ENCODE results near the gene MAP3K3. TPM values are rescaled to one million over a fixed set of nuclear protein-coding genes. Genes with fewer than 3 reads are reported as not detected.

The MAP3K3 gene
- total and polyA plus RNA-seq, 4 donors = 21.9 to 42.6 (median 30.0) TPM

DNA sequence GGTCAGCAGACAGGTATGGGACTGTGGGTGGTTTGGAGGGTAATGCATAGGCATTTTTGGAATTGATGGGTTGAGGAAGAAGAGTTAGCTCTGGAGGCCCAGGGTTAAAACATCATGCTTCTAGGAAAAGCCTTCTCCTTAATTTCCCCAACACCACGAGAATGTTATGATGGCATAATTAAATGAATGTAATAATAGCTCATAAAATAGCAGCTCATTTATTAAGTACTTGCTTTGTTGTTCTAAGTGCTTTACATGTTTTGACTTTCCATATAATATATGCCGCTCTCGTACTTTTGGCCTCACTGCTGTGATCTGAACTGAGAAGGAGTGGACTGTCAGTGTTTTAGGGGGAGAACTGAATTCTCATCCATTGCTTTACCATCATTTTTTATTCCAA lies 63.4 kb downstream of the MAP3K3 start:
- Histone ChIP-seq H3K27ac (ENCODE audit: low read depth, low read length) (no peak overlapping the region), H3K36me3 (ENCODE audit: control insufficient read depth, insufficient read depth, low read length) (peaks cover 46% of the 10 kb centered on the region), H3K9me3 (ENCODE audit: control insufficient read depth, insufficient read depth, low read length) (no peaks in the 10 kb centered on the region), H3K4me1 (ENCODE audit: control insufficient read depth, insufficient read depth, low read length) (peaks cover 16% of the 10 kb centered on the region), H3K27me3 (ENCODE audit: control insufficient read depth, insufficient read depth, low read length) (no peaks in the 10 kb centered on the region), H3K4me3 (ENCODE audit: low read depth, low read length) (no peak overlapping the region)
- no peak for DNase-seq (ENCODE audit: low read depth in 4 of 6, low spot score in 6 of 6)
- WGBS (ENCODE audit: insufficient coverage) = no CpG with 5 or more reads among the region's 3 CpGs

DNA sequence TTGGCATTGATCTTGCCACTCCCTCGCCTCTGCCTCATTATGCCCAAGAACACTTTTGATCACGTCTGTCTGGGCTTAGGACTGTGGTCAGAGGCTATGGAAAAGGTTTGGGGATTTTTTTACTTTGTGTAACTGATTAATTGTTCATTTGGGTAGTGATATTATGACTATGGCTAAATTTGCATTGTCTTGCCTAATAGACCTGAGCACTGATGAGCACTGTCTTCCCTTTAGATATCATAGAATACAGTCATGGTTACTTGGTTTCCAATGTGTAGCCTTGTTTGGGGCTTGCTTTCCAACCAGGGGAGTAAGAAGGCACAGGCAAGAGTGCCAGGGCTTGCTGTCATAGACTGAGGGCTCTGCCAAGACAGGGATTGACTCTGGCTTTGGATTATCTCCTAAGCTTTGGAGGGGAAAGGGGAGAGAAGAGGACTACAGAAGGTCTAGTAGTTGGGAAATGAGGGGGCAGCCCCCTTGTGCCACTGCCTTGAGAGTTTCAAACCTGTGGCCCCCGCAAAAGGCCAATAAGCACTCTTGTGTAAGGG lies 64.0 kb downstream of the MAP3K3 start:
- WGBS (ENCODE audit: insufficient coverage) = 80% methylated on average over 2 of the region's 3 CpGs
- peak in 1 of 6 donors; percentile 71 for DNase-seq (ENCODE audit: low read depth in 4 of 6, low spot score in 6 of 6)
- peaks cover 52% of the 10 kb centered on the region for H3K36me3 ChIP-seq (ENCODE audit: control insufficient read depth, insufficient read depth, low read length)

DNA sequence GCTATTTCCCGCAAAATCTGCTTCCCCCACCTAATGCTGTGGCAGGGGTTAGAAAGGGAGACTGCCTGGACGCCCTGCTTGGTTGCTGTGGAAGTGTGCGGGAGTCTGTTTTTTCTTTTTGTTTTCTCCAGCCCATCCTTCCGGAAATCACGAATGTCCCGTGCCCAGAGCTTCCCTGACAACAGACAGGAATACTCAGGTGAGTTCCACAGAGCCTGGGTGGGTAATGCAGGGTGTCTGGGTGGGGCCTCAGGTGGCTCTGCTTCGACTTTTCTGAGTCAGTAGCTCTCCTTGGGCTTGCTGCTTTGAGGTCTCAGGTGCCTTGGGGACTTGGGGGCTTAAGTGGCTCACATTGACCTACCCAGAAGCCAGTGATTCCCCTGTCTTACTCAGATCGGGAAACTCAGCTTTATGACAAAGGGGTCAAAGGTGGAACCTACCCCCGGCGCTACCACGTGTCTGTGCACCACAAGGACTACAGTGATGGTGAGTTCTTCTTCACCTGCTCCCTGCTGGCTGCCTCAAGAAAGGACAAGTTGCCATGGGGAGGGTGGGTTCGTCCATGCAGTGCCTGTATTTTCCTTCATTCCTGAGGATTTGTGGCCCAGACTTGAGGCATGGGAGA lies 66.3 kb downstream of the MAP3K3 start:
- DNase-seq (ENCODE audit: low read depth in 4 of 6, low spot score in 6 of 6) = no peak
- Histone ChIP-seq H3K4me3 (ENCODE audit: low read depth, low read length) (no peak overlapping the region), H3K4me1 (ENCODE audit: control insufficient read depth, insufficient read depth, low read length) (peaks cover 12% of the 10 kb centered on the region), H3K27ac (ENCODE audit: low read depth, low read length) (no peak overlapping the region), H3K36me3 (ENCODE audit: control insufficient read depth, insufficient read depth, low read length) (peaks cover 65% of the 10 kb centered on the region), H3K9me3 (ENCODE audit: control insufficient read depth, insufficient read depth, low read length) (no peaks in the 10 kb centered on the region), H3K27me3 (ENCODE audit: control insufficient read depth, insufficient read depth, low read length) (no peaks in the 10 kb centered on the region)
- 87% methylated on average over 11 of the region's 12 CpGs for WGBS (ENCODE audit: insufficient coverage)

More for the DNA sequence above, 64.0 kb downstream of the MAP3K3 start:
- Histone ChIP-seq H3K27ac (ENCODE audit: low read depth, low read length) (no peak overlapping the region), H3K4me3 (ENCODE audit: low read depth, low read length) (no peak overlapping the region), H3K4me1 (ENCODE audit: control insufficient read depth, insufficient read depth, low read length) (peaks cover 16% of the 10 kb centered on the region), H3K27me3 (ENCODE audit: control insufficient read depth, insufficient read depth, low read length) (no peaks in the 10 kb centered on the region), H3K9me3 (ENCODE audit: control insufficient read depth, insufficient read depth, low read length) (no peaks in the 10 kb centered on the region)

DNA sequence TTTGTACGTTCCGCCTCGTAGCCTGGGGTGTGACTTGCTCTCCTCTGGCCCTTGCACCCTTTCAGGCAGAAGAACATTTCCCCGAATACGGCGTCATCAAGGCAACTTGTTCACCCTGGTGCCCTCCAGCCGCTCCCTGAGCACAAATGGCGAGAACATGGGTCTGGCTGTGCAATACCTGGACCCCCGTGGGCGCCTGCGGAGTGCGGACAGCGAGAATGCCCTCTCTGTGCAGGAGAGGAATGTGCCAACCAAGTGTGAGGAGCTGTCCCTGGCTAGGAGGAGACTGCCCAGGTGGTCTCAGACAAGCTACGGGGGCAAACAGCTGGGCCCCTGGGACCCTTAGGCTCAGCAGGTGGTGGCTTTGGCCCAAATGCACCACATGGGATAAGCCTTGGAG lies 67.3 kb downstream of the MAP3K3 start:
- Histone ChIP-seq H3K36me3 (ENCODE audit: control insufficient read depth, insufficient read depth, low read length) (peaks cover 72% of the 10 kb centered on the region), H3K4me1 (ENCODE audit: control insufficient read depth, insufficient read depth, low read length) (peaks cover 18% of the 10 kb centered on the region), H3K9me3 (ENCODE audit: control insufficient read depth, insufficient read depth, low read length) (no peaks in the 10 kb centered on the region), H3K27me3 (ENCODE audit: control insufficient read depth, insufficient read depth, low read length) (no peaks in the 10 kb centered on the region), H3K4me3 (ENCODE audit: low read depth, low read length) (no peak overlapping the region), H3K27ac (ENCODE audit: low read depth, low read length) (no peak overlapping the region)
- whole genome bisulfite sequencing (ENCODE audit: insufficient coverage) = 95% methylated on average over 14 of the region's 14 CpGs
- no peak for DNase-seq (ENCODE audit: low read depth in 4 of 6, low spot score in 6 of 6)

DNA sequence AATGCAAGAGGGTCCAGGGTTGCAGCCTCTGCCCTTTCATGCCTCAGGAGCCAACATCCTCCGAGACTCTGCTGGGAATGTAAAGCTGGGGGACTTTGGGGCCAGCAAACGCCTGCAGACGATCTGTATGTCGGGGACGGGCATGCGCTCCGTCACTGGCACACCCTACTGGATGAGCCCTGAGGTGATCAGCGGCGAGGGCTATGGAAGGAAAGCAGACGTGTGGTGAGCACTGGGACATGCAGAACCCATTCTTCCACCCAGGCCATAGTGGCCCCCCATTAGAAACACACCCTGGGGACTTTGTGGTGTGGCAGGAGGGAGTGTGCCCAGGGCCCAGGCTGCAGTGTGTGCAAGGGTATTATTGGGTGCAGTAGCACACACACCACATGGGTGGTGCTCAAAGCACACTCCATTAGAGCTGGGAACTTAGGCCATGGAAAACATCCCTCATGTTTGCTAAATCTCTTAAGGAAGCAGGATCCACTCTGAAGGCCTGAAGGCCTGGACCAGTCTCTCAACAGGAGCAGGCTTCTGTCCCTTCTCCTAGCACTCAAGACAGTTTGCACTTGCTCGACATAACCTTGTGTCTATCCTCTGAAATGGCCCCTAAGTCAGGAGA lies 70.1 kb downstream of the MAP3K3 start:
- no peak for DNase-seq (ENCODE audit: low read depth in 4 of 6, low spot score in 6 of 6)
- no peaks in the 10 kb centered on the region for H3K9me3 ChIP-seq (ENCODE audit: control insufficient read depth, insufficient read depth, low read length)
- H3K27me3 ChIP-seq (ENCODE audit: control insufficient read depth, insufficient read depth, low read length) = no peaks in the 10 kb centered on the region
- no peak overlapping the region for H3K27ac ChIP-seq (ENCODE audit: low read depth, low read length)
- peaks cover 94% of the 10 kb centered on the region for H3K36me3 ChIP-seq (ENCODE audit: control insufficient read depth, insufficient read depth, low read length)
- H3K4me3 ChIP-seq (ENCODE audit: low read depth, low read length) = no peak overlapping the region
- 78% methylated on average over 3 of the region's 11 CpGs for whole genome bisulfite sequencing (ENCODE audit: insufficient coverage)
- peaks cover 37% of the 10 kb centered on the region for H3K4me1 ChIP-seq (ENCODE audit: control insufficient read depth, insufficient read depth, low read length)

DNA sequence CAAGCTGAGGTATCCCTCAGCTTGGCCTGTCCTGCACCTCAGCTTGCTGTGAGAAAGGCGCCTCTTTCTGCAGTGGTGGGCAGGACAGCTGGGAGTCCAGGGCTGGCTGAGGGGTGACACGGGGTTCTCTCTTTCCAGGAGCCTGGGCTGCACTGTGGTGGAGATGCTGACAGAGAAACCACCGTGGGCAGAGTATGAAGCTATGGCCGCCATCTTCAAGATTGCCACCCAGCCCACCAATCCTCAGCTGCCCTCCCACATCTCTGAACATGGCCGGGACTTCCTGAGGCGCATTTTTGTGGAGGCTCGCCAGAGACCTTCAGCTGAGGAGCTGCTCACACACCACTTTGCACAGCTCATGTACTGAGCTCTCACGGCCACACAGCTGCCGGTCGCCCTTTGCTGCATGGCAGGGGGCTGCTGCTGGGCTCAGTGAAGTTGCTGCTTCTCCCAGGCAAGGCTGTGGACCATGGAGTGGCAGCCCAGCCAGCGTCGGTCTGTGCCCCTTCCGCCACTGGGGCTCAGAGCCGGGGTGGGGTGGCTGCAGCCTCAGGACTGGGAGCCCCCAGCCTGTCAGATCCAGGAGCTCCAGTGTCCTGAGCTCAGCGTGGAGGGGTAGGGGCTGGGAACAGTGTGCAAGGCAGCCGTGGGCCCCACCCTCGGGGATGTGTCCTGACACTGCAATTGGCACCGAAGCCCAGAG lies 71.3 kb downstream of the MAP3K3 start:
- H3K9me3 ChIP-seq (ENCODE audit: control insufficient read depth, insufficient read depth, low read length) = no peaks in the 10 kb centered on the region
- H3K4me1 ChIP-seq (ENCODE audit: control insufficient read depth, insufficient read depth, low read length) = peaks cover 49% of the 10 kb centered on the region
- no peak for DNase-seq (ENCODE audit: low read depth in 4 of 6, low spot score in 6 of 6)
- H3K4me3 ChIP-seq (ENCODE audit: low read depth, low read length) = no peak overlapping the region
- H3K36me3 ChIP-seq (ENCODE audit: control insufficient read depth, insufficient read depth, low read length) = peaks cover 97% of the 10 kb centered on the region
- no peaks in the 10 kb centered on the region for H3K27me3 ChIP-seq (ENCODE audit: control insufficient read depth, insufficient read depth, low read length)
- no peak overlapping the region for H3K27ac ChIP-seq (ENCODE audit: low read depth, low read length)
- WGBS (ENCODE audit: insufficient coverage) = 83% methylated on average over 17 of the region's 18 CpGs

DNA sequence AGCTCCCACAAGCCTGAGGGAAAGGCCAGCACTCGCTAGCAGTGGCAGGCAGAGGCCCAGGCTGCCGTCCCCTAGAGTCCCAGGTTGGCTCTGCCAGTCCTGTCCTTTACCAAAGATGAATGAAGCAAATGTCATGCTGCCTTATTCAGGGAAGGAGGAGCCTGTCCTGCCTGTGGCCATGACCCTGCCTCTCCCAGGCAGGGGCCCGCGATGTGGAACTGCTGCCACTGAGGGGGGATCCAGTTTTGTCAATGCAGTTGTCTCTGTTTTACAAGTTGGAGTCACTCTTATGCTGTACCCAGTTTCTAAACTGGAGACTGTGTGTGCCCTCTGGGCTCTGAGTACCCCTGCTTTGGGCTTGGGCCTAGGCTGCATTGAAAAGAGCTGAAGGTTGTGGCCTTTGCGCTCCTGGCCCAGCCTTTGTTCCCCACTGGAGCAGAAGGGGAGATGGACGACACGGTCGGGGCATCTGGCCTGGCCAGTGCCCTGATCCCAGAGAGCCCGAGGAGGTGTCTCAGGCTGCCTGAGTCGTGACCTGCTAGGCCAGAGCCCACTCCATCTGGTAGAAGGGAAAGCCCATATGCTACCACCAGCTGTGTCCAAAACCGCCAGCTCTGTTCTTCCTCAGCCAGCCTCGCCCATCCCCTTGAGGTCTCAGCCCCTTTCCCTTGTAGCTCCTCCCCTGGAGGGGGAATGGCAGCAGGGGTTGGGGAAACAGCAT lies 72.2 kb downstream of the MAP3K3 start:
- Histone ChIP-seq H3K4me3 (ENCODE audit: low read depth, low read length) (no peak overlapping the region), H3K27me3 (ENCODE audit: control insufficient read depth, insufficient read depth, low read length) (no peaks in the 10 kb centered on the region), H3K36me3 (ENCODE audit: control insufficient read depth, insufficient read depth, low read length) (peaks cover 95% of the 10 kb centered on the region), H3K9me3 (ENCODE audit: control insufficient read depth, insufficient read depth, low read length) (no peaks in the 10 kb centered on the region), H3K4me1 (ENCODE audit: control insufficient read depth, insufficient read depth, low read length) (peaks cover 57% of the 10 kb centered on the region), H3K27ac (ENCODE audit: low read depth, low read length) (no peak overlapping the region)
- WGBS (ENCODE audit: insufficient coverage) = 56% methylated on average over 11 of the region's 12 CpGs
- DNase-seq (ENCODE audit: low read depth in 4 of 6, low spot score in 6 of 6) = peak in 2 of 6 donors; percentile 18 to 64

DNA sequence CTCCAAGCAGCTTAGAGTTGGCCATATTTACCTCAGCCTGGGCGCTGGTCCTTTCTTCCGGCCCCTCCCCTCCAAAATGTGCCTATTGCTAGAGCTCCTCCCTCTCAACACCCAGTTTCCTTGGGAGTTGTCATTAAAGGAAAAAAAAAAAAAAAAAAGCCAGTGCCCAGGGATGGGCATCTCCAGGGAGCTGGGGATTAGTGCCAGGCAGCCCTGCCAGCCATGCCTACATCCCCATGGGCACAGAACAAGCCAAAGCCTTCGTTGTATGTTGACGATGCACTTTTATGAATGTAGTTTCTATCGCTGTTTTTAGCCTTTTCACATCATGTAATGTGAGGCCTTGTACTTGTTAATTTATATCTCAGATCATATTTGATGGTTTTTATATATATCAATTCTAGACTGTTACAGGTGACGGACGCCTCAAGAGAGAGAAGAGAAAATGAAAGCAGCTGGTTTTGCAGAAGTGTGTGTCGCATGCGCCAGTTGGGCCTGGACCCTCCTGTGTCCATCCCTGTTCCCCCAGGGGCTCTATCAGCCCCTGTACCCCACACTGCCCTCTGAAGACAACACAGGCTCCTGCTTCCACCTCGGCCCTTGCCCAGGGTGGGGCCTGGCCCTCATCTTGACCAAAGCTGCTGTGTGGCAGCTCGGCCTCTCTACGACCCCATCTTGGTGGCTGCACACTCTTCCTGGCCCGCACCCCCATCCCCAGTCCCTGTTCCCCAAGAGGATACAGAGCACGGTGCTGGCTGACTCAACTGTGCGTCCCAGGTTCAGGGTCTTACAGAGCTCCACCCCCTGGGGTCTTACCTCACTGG lies 72.9 kb downstream of the MAP3K3 start:
- WGBS (ENCODE audit: insufficient coverage) = 79% methylated on average over 6 of the region's 15 CpGs
- no peak overlapping the region for H3K27ac ChIP-seq (ENCODE audit: low read depth, low read length)
- H3K4me1 ChIP-seq (ENCODE audit: control insufficient read depth, insufficient read depth, low read length) = peaks cover 58% of the 10 kb centered on the region
- H3K27me3 ChIP-seq (ENCODE audit: control insufficient read depth, insufficient read depth, low read length) = no peaks in the 10 kb centered on the region
- peak in 1 of 6 donors; percentile 60 for DNase-seq (ENCODE audit: low read depth in 4 of 6, low spot score in 6 of 6)
- H3K9me3 ChIP-seq (ENCODE audit: control insufficient read depth, insufficient read depth, low read length) = no peaks in the 10 kb centered on the region
- H3K4me3 ChIP-seq (ENCODE audit: low read depth, low read length) = no peak overlapping the region
- H3K36me3 ChIP-seq (ENCODE audit: control insufficient read depth, insufficient read depth, low read length) = peaks cover 87% of the 10 kb centered on the region

DNA sequence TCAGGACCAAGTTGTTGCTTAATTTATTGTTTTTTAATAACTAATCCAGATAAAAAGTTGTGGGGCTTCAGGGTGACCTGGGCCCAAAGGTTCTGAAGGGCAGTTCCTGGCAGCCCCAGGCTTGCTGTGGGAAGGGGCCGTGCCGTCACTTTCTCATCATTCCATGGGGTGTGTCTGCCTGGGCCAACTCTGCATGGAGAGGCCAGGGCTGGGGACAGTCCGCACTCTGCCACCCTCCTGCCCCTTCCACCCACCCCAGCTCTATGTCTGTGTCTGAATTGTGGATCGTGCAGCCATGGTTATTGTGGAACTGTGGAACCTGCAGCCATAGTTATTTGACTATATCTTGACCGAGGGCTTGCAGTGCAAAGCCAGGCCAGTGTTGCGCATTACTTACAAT lies 73.7 kb downstream of the MAP3K3 start:
- Histone ChIP-seq H3K27me3 (ENCODE audit: control insufficient read depth, insufficient read depth, low read length) (no peaks in the 10 kb centered on the region), H3K4me1 (ENCODE audit: control insufficient read depth, insufficient read depth, low read length) (peaks cover 61% of the 10 kb centered on the region), H3K36me3 (ENCODE audit: control insufficient read depth, insufficient read depth, low read length) (peaks cover 81% of the 10 kb centered on the region), H3K4me3 (ENCODE audit: low read depth, low read length) (no peak overlapping the region), H3K9me3 (ENCODE audit: control insufficient read depth, insufficient read depth, low read length) (no peaks in the 10 kb centered on the region), H3K27ac (ENCODE audit: low read depth, low read length) (no peak overlapping the region)
- DNase-seq (ENCODE audit: low read depth in 4 of 6, low spot score in 6 of 6) = no peak
- 92% methylated on average over 2 of the region's 6 CpGs for WGBS (ENCODE audit: insufficient coverage)

Data from spinal cord (tissue), 10 donors.